Fibroblast of skin of right quadriceps (primary cell): Measurements from ENCODE around the gene PGBD1.
A peak's percentile ranks its signal among the peaks of the same experiment; 100 is the strongest.

Experiments used
- DNase-seq: peaks from one replicate; pipeline ENCODE4 v3.0.0-alpha.2; 2013

PGBD1 gene

GRCh38 chr6:28281288-28282064, at the start of gene PGBD1:
PGBD1 (plus strand) TSS chr6:28281572; CDS start chr6:28283814, 2,242 bp downstream.
- DNase-seq, result peak; percentile 77

DNA sequence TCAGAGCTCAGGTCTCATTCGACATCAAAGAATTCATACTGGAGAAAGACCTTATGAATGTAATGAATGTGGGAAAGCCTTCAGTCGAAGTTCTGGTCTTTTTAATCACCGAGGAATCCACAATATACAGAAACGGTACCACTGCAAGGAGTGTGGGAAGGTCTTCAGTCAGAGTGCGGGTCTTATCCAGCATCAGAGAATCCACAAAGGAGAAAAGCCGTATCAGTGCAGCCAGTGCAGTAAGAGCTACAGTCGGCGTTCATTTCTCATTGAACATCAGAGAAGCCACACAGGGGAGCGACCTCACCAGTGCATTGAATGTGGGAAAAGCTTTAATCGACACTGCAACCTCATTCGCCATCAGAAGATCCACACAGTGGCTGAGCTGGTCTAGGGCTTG, 48.6 kb upstream of the PGBD1 start:
- no peak for DNase-seq

DNA sequence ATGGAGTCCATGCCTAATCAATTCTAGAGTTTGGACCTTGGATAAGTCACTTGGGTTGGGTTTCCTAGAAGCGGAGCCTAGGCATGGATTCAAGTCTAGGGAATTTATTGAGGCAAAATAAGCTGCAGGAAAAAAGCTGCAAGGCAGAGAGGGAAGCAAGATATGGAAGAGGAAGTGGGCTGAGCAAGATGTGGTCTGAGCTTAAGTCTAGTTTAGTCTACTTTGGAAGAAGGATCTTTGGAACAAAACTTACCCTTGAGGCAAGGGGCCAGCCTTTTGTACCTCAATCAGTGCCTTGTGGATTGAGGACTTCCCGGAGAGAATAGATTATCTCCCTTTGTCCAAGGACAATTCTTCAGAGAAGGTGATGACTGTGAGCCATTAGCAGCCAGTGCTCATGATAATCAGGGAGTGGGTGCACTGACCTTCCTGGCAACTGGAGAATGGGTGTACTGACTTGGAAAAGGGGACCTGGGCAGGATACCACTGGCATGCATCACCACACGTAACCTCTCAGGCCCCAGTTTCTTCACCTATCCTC, 45.4 kb upstream of the PGBD1 start:
- no peak for DNase-seq

DNA sequence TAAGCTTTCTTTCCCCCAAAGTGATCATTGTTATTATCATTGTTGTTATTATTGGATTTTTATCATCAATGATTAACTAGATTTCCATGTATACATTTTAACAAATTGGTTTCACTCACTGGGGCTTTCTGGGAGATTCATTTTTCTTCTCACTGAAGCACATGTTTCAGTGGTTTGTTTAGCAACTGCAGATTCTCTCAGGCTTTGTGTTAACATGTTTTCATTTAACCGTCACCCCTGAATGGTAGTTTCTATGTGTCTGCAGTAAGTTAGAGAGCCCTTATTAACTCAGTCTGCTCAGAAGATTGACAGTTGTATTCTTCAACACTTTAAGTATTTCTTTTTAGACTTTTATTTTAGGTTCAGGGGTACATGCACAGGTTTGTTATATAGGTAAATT, 41.7 kb upstream of the PGBD1 start:
- DNase-seq, result no peak

DNA sequence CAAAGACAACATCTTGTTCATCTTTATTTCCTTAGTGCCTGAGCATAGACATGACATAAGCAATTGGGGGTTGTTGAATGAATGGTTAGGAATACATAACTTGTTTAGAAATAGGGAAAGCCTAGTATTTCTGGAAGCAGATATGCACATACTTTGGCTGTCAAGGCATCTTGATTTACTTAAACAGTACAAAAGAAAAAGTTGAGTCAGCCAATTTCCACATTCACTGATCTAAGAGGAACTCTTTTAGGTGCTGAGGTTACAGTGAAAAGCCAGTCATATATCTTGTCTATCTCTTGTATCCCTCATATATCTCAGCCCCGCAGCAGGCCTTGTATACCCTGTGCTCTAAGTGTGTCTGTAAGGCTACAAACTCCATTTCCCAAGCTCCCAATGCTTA, 40.9 kb upstream of the PGBD1 start:
- DNase-seq, result no peak

- DNase-seq, result no peak
Measured at GRCh38 chr6:28243946-28244345, 37.4 kb upstream of the PGBD1 start.

DNA sequence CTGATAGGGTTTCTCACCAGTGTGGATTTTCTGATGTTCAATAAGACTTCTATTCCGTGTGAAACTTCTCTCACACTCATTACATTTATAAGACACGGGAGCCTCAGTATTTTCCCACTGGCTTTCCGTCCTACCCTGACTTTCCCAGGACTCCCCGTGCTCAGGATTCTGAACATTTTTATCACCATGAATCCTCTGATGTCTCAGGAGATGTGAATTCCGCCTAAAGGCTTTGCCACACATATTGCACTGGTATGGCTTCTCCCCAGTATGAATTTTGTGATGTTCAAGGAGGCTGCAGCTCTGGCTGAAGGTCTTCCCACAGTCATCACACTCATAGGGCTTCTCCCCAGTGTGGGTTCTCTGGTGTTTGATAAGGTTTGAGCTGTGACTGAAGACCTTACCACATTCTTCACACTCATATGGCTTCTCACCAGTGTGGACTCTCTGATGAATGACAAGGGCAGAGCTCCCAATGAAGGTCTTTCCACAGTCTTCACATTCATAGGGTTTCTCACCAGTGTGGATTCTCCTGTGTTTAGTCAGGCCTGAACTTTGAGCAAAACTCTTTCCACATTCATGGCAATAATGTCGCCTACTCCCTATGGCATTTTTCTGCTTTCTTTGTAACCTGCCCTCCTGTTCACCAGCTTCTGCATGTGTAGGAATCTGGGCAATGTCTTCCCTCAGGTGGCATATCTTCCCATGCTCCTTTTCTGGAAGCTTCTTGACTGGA, 36.0 kb upstream of the PGBD1 start:
- no peak for DNase-seq

GRCh38 chr6:28248916-28249315, 32.5 kb upstream of the PGBD1 start:
- no peak for DNase-seq

GRCh38 chr6:28250747-28251146, 30.6 kb upstream of the PGBD1 start:
- DNase-seq, result no peak

DNA sequence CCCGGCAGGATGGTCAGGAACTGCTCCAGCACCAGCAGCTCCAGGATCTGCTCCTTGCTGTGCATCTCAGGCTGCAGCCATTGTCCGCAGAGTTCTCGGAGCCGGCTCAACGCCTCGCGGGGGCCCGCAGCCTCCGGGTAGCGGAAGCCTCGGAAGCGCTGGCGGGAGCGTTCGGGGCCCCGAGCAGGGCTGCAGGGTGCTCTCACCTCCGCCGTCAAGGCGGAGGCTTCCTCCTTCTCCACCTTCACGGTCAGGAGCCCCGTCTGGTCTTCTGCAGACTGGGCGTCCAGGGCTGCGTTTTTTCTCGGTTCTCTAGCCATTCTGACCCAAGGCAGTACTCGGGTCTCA, 29.7 kb upstream of the PGBD1 start:
- DNase-seq, result no peak

DNA sequence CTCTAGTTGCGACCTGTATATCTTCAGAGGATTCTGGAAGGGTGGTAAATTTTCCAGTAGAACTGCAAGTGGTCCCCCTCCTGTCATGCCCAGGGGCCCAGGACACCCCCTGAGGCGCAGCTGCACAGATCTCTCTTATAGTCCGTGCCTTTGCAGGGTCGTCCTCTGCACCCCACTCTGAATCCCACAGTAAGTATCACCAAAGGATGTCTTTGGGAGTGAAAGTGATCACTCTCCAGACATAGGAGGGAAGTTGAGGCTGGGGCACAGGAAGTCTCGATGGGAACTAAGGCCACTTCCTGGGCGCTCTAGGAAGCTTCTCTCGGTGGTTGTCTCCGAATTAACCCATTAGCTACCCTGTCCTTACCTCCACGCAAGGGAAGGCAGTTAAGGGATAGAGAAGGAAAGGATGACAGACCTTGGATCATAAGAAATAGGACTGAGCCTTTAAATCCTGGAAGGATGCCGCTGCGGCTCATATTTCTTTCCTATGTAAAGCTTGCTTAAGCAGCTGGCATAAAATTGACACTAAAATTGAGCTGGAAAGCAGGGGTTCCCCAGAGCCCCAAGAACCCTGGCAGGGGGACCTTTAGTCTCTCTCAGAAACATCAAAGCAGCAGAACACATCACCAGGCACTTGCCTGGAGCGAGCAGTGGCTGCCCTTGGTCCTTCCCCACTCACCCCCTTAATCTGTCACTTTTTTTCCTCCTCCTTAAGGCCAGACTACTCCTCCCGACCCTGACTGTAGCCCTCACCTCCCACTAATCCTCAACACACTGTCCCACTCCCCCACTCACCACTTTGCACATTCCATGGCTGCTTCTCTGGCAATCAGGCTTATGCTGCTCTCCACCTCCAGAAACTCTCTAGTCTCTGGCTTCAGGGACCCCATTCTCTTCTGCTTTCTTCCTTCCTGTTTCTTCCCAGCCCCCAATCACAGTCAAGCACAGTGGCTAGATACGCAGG, 29.1 kb upstream of the PGBD1 start, which contains the start of gene ZKSCAN4:
Gene ZKSCAN4 (minus strand): TSS at position 261 of the 967 bp plus-strand sequence. CDS start 289 bp downstream, outside the sequence.
- peak; percentile 91 for DNase-seq

GRCh38 chr6:28254121-28254519, 27.3 kb upstream of the PGBD1 start:
- DNase-seq, result no peak

DNA sequence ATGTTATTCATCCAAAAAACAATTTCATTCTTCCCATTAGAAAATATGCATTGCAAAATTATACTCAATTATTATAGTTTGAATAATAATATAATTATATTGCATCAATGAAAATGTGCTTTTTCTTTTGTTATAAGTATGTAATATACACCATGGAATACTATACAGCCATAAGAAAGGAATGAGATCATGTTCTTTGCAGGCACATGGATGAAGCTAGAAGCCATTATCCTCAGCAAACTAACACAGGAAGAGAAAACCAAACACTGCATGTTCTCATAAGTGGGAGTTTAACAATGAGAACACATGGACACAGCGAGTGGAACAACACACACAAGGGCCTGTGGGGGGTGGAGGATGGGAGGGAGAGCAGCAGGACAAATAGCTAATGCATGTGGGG, 24.3 kb upstream of the PGBD1 start:
- DNase-seq, result no peak

- DNase-seq, result peak; percentile 70
Measured at GRCh38 chr6:28258877-28259777, 22.2 kb upstream of the PGBD1 start, which contains the start of gene NKAPL. NKAPL (plus strand) TSS chr6:28259297; CDS start chr6:28259372, 75 bp downstream.

GRCh38 chr6:28263922-28264321, 17.4 kb upstream of the PGBD1 start:
- no peak for DNase-seq

GRCh38 chr6:28264834-28265401, 16.5 kb upstream of the PGBD1 start:
- DNase-seq, result no peak

- no peak for DNase-seq
Measured at GRCh38 chr6:28266563-28266961, 14.8 kb upstream of the PGBD1 start.

DNA sequence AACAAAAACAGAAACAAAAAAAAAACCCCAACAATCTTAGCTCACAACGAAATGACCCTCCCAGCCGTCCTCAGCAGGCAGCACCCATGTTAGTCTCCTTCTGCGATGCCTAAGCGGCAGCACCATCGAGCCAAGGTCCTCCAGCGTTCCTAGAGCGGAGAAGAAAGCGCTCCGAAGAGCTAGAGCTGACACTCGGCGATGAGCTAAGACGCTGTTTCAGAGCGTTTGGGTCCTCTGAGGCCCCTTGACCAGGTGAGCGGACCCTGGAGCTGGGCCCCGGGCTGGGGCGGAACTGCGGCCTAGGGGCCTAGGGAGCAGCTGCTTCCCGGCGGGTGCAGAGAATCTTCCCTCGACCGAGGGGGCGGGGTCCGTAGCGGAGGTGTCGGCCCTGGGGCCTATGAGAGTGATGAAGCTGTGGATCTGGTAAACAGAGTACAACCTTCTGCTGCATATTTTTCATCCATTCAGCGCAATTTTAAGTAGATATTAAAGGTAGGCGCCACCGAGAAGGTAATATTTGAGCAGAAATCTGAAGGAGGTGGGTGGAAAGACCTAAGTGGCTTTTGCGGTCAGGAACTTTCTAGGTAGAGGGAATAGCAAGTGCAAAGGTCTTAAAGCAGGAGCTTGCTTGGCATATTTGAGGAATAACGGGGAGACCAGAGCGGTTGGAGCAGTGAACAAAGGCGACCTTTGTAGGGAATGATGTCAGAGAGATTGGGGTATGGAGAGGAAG, 14.2 kb upstream of the PGBD1 start, which contains the start of gene ZSCAN26:
Gene ZSCAN26 (plus strand): TSS at position 182 of the 733 bp plus-strand sequence. CDS start 4,777 bp downstream, outside the sequence.
- DNase-seq, result peak; percentile 89

GRCh38 chr6:28267695-28268059, 13.7 kb upstream of the PGBD1 start:
- DNase-seq, result no peak

DNA sequence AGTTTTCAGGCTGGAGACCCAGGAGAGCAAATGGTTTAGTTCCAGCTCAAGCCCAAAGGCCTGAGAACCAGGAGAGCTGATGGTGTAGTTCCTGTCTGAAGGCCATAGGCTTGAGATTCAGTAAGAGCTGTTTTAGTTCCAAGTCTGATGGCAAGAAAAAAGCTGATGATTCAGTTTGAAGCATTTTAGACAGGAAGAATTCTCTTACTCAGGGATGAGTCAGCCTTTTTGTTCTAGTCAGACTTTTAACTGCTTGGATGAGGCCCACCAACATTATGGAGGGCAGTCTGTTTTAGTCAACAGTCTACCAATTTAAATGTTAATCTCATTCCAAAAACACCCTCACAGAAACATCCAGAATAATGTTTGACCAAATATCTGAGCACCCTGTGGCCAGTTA, 11.9 kb upstream of the PGBD1 start:
- peak; percentile 87 for DNase-seq
